ENCODE measurements around the gene MPP1. TPM values are rescaled to one million over a fixed set of nuclear protein-coding genes. Genes with fewer than 3 reads are reported as not detected.

The MPP1 gene
- total RNA-seq, 1 donor from 2014 or later, result 1.1 TPM

GRCh38 chrX:154774622-154775021, 30.7 kb downstream of the MPP1 start:
- Histone ChIP-seq H3K36me3 (ENCODE audit: control insufficient read depth, insufficient read depth, low read length) (peaks cover 21% of the 10 kb centered on the region), H3K27me3 (ENCODE audit: control insufficient read depth, insufficient read depth, low read length) (no peaks in the 10 kb centered on the region), H3K4me3 (ENCODE audit: low read depth, low read length) (no peak overlapping the region)
- FAIRE-seq (no peak), DNase-seq (ENCODE audit: low read depth) (no peak)
- TF ChIP-seq CTCF (IDR thresholded peaks at IDR 0.05; ENCODE audit: insufficient read depth, low read length, severe bottlenecking), result no peak

GRCh38 chrX:154762537-154763296, 42.6 kb downstream of the MPP1 start, which contains the start of gene DKC1:
Gene DKC1, plus strand, starts transcription at chrX:154762864. Its CDS starts 102 bp downstream, at chrX:154762966.
- Histone ChIP-seq H3K4me3 (ENCODE audit: low read depth, low read length) (peak within 1 kb of the TSS; percentile 66), H3K36me3 (ENCODE audit: control insufficient read depth, insufficient read depth, low read length) (peaks cover 9% of the 10 kb centered on the region), H3K27me3 (ENCODE audit: control insufficient read depth, insufficient read depth, low read length) (no peaks in the 10 kb centered on the region)
- TF ChIP-seq CTCF (IDR thresholded peaks at IDR 0.05; ENCODE audit: insufficient read depth, low read length, severe bottlenecking), result peak; percentile 9
- DNase-seq (ENCODE audit: low read depth) (peak; percentile 87), FAIRE-seq (no peak)

- no peak for FAIRE-seq
- Histone ChIP-seq H3K36me3 (ENCODE audit: control insufficient read depth, insufficient read depth, low read length) (peaks cover 8% of the 10 kb centered on the region), H3K27me3 (ENCODE audit: control insufficient read depth, insufficient read depth, low read length) (no peaks in the 10 kb centered on the region), H3K4me3 (ENCODE audit: low read depth, low read length) (peak overlapping the region; percentile 39)
- DNase-seq (ENCODE audit: low read depth), result no peak
- no peak for TF ChIP-seq CTCF (IDR thresholded peaks at IDR 0.05; ENCODE audit: insufficient read depth, low read length, severe bottlenecking)
Observed at GRCh38 chrX:154761977-154762536, 43.2 kb downstream of the MPP1 start.

- no peak overlapping the region for H3K4me3 ChIP-seq (ENCODE audit: low read depth, low read length)
- no peaks in the 10 kb centered on the region for H3K36me3 ChIP-seq (ENCODE audit: control insufficient read depth, insufficient read depth, low read length)
- no peaks in the 10 kb centered on the region for H3K27me3 ChIP-seq (ENCODE audit: control insufficient read depth, insufficient read depth, low read length)
- no peak for DNase-seq (ENCODE audit: low read depth)
- no peak for TF ChIP-seq CTCF (IDR thresholded peaks at IDR 0.05; ENCODE audit: insufficient read depth, low read length, severe bottlenecking)
- FAIRE-seq, result no peak
Observed at GRCh38 chrX:154758696-154759095, 46.6 kb downstream of the MPP1 start.

GRCh38 chrX:154751669-154752271, 53.5 kb downstream of the MPP1 start:
- FAIRE-seq, result peak; percentile 18
- no peak for TF ChIP-seq CTCF (IDR thresholded peaks at IDR 0.05; ENCODE audit: insufficient read depth, low read length, severe bottlenecking)
- H3K36me3 ChIP-seq (ENCODE audit: control insufficient read depth, insufficient read depth, low read length), result no peaks in the 10 kb centered on the region
- peaks cover 6% of the 10 kb centered on the region for H3K27me3 ChIP-seq (ENCODE audit: control insufficient read depth, insufficient read depth, low read length)
- no peak overlapping the region for H3K4me3 ChIP-seq (ENCODE audit: low read depth, low read length)
- no peak for DNase-seq (ENCODE audit: low read depth)

All from bronchial epithelial cell (primary cell).